Osteoblast (primary cell): ENCODE data around the gene DNLZ. TPM values are rescaled to one million over a fixed set of nuclear protein-coding genes. Genes with fewer than 3 reads are reported as not detected.

ENCODE experiments used
- DNase-seq: peaks from one replicate; pipeline ENCODE4 v3.0.0; 2011; ENCODE audit warnings: low spot score, mixed read lengths; ENCODE audit not compliant: insufficient read length; ENCODE audit errors: missing footprints
- H2AFZ ChIP-seq: 2 replicates; pipeline ENCODE4 v1.6.0; 2011; ENCODE audit warnings: mild to moderate bottlenecking, low read length
- H3K27ac ChIP-seq: 2 replicates; pipeline ENCODE4 v1.5.1; 2011; ENCODE audit warnings: mild to moderate bottlenecking, low read depth, low read length, moderate library complexity
- H3K27me3 ChIP-seq: 2 replicates; pipeline ENCODE4 v1.6.0; 2012; ENCODE audit warnings: mild to moderate bottlenecking, control low read depth, inconsistent platforms, low read length, moderate library complexity; ENCODE audit not compliant: insufficient read depth
- H3K36me3 ChIP-seq: 2 replicates; pipeline ENCODE4 v1.5.1; 2011; ENCODE audit warnings: mild to moderate bottlenecking, low read length, control low read depth, moderate library complexity; ENCODE audit not compliant: insufficient read depth
- H3K4me1 ChIP-seq: 2 replicates; pipeline ENCODE4 v1.5.1; 2011; ENCODE audit warnings: mild to moderate bottlenecking, low read length, control low read depth, moderate library complexity; ENCODE audit not compliant: insufficient read depth
- H3K4me2 ChIP-seq: 2 replicates; pipeline ENCODE4 v1.6.0; 2011; ENCODE audit warnings: mild to moderate bottlenecking, low read length; ENCODE audit not compliant: insufficient read depth
- H3K4me3 ChIP-seq: fragments of 200-600 bp; sonication (generic); 3 replicates; pipeline ENCODE4 v1.5.1; 2012; ENCODE audit warnings: mild to moderate bottlenecking, low read length, inconsistent platforms; ENCODE audit not compliant: insufficient read depth
- H3K79me2 ChIP-seq: 2 replicates; pipeline ENCODE4 v1.6.0; 2012; ENCODE audit warnings: mild to moderate bottlenecking, low read length, control low read depth, inconsistent platforms; ENCODE audit not compliant: insufficient read depth
- H3K9me3 ChIP-seq: 2 replicates; pipeline ENCODE4 v1.5.1; 2011; ENCODE audit warnings: low read depth, low read length, control low read depth
- H4K20me1 ChIP-seq: 2 replicates; pipeline ENCODE4 v1.6.0; 2012; ENCODE audit warnings: mild to moderate bottlenecking, low read length, control low read depth; ENCODE audit not compliant: insufficient read depth
- total RNA-seq: library from RNA; depleted of rRNA; stranded (reverse); fragments of >200 nt; gene quantifications from 2 replicates; pipeline ENCODE4 v1.2.3, GENCODE V29; 2012
- TF ChIP-seq, protein P1 (sequence below): IDR thresholded peaks from 2 replicates; pipeline ENCODE4 v1.5.1; 2011; ENCODE audit warnings: mild to moderate bottlenecking, low read depth, low read length, moderate library complexity; ENCODE audit errors: extremely low read depth

Gene DNLZ
- total RNA-seq, 1 donor: 4.3 TPM

DNA sequence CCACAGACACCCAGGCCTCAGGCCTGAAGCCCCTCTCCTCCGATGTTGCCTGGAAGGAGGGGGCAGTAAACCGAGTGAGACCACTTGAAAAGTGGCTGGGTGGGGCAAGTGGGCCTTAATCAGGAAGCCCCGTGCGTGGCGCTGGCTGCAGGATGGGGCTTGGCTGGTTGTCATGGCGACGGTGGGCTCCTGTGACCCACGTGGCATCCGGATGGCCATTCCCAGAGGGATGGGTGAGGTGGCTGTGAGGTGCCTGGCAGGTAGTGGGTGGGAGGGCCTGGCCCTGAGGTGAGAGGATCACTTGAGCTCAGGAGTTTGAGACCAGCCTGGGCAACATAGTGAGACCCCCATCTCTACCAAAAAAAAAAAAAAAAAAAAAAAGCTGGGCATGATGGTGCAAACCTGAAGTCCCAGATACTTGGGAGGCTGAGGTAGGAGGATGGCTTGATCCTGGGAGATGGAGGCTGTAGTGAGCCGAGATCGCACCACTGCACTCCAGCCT, 31.0 kb downstream of the DNLZ start:
- H3K36me3 ChIP-seq: peaks cover 27% of the 10 kb centered on the region

DNA sequence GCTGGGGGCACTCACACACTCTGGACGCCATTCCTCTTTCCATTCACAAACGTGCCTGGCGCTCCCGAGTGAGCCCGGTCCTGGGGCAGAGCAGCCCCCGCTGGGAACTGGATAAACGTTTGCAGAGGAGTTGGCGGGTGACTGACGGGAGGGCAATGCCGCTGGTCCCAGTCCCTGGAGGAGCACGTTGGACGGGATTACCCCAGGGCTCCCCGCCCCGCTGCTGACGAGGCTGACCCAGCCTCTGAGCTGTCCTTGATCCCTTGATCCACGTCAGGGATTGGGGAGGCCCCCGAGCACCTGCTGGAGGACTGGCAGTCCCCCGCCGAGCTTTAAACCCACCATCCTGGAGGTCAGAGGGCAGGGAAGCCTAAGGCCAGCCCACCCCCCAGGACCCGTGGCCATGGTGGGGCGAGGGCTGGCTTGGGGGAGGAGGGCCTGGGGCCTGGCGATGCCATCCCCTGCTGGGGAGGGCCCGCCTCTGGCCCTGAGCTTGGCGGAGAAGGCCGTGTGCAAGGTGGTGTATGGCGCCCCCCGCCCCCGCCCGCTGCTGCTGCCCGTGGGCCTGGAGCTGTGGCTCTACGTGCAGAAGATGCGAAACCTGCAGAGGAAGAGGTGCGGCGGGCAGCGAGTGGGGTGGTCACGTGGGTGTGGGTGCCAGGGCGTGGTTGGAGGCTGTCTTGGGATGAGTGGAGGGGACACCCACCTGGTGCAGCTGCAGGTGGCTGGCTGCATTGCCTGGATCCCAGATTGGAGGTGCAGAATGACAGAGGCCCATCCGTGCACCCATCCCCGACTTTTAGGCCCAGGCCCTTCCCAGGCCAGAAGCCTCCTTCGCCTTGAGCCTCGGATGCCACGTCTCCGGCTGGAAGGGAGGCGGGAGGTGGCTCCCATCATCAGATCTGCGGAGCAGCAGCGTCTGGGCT, 31.7 kb downstream of the DNLZ start:
- H3K79me2 ChIP-seq: peaks cover 87% of the 10 kb centered on the region
- H3K27ac ChIP-seq: no peak overlapping the region
- H4K20me1 ChIP-seq: peaks cover 75% of the 10 kb centered on the region

More for the DNA sequence above, 31.0 kb downstream of the DNLZ start:
- no peak overlapping the region for H3K27ac ChIP-seq
- H4K20me1 ChIP-seq: peaks cover 79% of the 10 kb centered on the region
- peaks cover 14% of the 10 kb centered on the region for H3K4me1 ChIP-seq
- no peak overlapping the region for H3K4me2 ChIP-seq
- no peak overlapping the region for H3K4me3 ChIP-seq
- H3K27me3 ChIP-seq: no peaks in the 10 kb centered on the region
- H2AFZ ChIP-seq: no peak overlapping the region
- peaks cover 88% of the 10 kb centered on the region for H3K79me2 ChIP-seq
- H3K9me3 ChIP-seq: no peaks in the 10 kb centered on the region
- DNase-seq: no peak
- TF ChIP-seq, protein P1, sequence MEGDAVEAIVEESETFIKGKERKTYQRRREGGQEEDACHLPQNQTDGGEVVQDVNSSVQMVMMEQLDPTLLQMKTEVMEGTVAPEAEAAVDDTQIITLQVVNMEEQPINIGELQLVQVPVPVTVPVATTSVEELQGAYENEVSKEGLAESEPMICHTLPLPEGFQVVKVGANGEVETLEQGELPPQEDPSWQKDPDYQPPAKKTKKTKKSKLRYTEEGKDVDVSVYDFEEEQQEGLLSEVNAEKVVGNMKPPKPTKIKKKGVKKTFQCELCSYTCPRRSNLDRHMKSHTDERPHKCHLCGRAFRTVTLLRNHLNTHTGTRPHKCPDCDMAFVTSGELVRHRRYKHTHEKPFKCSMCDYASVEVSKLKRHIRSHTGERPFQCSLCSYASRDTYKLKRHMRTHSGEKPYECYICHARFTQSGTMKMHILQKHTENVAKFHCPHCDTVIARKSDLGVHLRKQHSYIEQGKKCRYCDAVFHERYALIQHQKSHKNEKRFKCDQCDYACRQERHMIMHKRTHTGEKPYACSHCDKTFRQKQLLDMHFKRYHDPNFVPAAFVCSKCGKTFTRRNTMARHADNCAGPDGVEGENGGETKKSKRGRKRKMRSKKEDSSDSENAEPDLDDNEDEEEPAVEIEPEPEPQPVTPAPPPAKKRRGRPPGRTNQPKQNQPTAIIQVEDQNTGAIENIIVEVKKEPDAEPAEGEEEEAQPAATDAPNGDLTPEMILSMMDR: no peak

DNA sequence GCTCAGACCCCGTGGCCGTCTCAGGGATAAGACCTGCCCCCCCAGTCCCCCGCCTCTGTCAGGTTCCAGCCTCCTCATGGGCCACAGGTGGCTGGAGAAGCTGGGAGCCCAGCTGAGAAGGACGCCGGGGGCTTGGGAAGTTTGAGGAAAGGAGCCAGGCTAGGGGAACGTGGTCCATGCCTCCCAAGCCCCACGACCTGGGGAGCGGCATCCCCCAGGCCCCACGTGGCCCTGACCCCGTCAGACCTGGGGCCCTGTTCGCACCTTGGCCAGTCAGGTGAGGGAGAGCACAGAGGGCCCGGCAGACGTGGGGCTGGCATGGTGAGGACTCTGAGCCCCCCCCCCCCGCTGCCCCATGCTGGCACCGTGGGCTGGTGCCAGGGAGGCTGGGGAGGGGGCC, 32.5 kb downstream of the DNLZ start:
- no peak for DNase-seq
- H3K79me2 ChIP-seq: peaks cover 81% of the 10 kb centered on the region
- peaks cover 25% of the 10 kb centered on the region for H3K4me1 ChIP-seq
- H3K9me3 ChIP-seq: no peaks in the 10 kb centered on the region
- H3K27me3 ChIP-seq: no peaks in the 10 kb centered on the region
- peaks cover 14% of the 10 kb centered on the region for H3K36me3 ChIP-seq
- no peak overlapping the region for H3K4me3 ChIP-seq
- TF ChIP-seq, protein P1: no peak
- no peak overlapping the region for H3K27ac ChIP-seq
- no peak overlapping the region for H3K4me2 ChIP-seq
- no peak overlapping the region for H2AFZ ChIP-seq
- H4K20me1 ChIP-seq: peaks cover 69% of the 10 kb centered on the region

More for the DNA sequence above, 31.7 kb downstream of the DNLZ start:
- Histone ChIP-seq H3K4me2 (no peak overlapping the region), H3K27me3 (no peaks in the 10 kb centered on the region), H3K9me3 (no peaks in the 10 kb centered on the region), H3K4me3 (no peak overlapping the region), H3K4me1 (peaks cover 17% of the 10 kb centered on the region), H3K36me3 (peaks cover 20% of the 10 kb centered on the region), H2AFZ (no peak overlapping the region)
- no peak for DNase-seq
- TF ChIP-seq, protein P1: no peak

DNA sequence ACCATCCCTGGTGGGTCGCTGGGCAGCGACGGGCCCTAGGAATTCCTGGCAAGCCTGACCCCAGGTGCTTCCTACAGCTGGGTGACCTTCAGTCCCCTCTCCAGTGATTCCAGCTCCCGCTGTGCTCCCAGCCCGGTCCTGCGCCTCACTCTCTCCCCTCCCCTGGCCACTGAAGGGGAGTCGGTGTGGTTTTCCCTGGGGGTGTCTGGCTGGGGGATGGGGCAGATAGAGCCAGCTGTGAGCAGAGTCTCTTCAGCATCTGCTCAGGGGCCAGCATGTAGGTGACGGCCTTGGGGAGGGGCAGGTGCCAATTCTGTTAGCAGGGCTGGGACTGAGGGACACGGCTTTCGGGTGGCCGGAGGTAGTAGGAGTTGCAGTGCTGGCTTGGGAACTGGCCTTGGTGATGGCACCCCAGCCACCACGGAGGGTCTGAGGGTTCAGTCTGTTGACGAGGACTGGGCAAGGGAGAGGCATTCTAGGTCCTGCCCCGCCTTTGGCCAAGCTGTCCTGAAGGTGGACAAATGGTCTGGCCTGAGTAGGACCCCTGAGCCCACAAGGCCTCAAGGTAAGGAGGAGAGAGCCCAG, 33.0 kb downstream of the DNLZ start:
- Histone ChIP-seq H3K9me3 (no peaks in the 10 kb centered on the region), H3K4me3 (no peak overlapping the region), H3K79me2 (peaks cover 76% of the 10 kb centered on the region), H3K4me1 (peaks cover 29% of the 10 kb centered on the region), H3K27ac (no peak overlapping the region), H3K36me3 (peaks cover 14% of the 10 kb centered on the region), H2AFZ (no peak overlapping the region), H4K20me1 (peaks cover 65% of the 10 kb centered on the region), H3K27me3 (no peaks in the 10 kb centered on the region), H3K4me2 (no peak overlapping the region)
- DNase-seq: no peak
- TF ChIP-seq, protein P1: no peak
